ENCODE results near the gene SEMA4G.

The SEMA4G gene

DNA sequence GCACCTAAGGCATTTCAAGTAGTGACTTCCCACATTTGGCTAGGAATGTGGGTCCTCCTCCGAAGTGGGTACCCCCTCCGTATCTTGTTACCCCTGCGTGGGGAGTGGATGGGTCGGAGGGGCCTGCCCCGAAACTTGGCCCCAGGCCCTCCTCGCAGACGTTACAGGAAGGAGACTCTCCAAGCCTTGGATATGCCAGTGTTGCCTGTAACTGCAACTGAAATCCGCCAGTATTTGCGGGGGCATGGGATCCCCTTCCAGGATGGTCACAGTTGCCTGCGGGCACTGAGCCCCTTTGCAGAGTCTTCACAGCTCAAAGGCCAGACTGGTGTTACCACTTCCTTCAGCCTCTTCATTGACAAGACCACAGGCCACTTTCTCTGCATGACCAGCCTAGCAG is 18.9 kb downstream of the SEMA4G start:
- no peak for DNase-seq (ENCODE audit: low read depth)

DNA sequence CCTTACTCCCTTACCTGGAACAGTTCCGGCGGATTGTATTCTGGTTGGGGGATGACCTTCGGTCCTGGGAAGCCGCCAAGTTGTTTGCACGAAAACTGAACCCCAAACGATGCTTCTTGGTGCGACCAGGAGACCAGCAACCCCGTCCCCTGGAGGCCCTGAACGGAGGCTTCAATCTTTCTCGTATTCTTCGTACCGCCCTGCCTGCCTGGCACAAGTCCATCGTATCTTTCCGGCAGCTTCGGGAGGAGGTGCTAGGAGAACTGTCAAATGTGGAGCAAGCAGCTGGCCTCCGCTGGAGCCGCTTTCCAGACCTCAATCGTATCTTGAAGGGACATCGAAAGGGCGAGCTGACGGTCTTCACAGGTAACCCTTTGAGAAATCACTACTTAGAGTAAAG is 19.8 kb downstream of the SEMA4G start:
- no peak for DNase-seq (ENCODE audit: low read depth)

DNA sequence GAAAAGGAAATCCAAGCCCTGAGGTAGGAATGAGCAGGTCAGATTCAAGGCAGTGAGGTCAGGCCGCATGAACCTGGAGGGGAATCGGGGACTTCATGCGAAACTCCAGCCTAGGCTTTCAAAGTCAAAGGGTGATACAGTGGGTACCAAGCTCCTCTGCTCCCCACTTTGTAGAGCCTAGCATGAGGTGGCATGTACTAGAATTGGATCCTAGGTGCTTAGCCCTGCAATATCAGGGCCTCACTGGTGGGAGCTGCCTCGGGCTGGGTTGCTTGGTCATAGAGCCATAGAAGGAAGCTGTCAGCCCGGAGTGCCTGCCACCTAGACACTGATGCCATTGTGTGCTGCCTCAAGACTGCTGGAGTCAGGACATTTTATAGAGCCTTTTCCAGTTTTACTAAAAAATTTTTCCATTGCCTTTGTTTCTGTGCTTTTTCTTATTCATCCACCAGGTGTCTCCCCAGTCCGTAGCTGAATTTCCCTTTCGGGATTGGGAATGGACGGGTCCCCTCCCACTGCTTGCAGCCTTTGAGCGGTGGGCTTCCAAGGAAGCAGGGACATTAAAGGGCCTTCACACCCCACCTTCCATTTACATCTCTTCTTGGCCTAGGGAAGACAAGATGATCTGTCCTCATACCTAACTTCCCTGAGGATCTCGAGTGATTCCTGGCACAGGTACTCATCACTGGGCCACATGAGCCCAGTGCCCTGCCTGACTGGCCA is 24.8 kb downstream of the SEMA4G start:
- no peak for DNase-seq (ENCODE audit: low read depth)

GRCh38 chr10:100995181-100995580 is 25.9 kb downstream of the SEMA4G start:
- no peak for DNase-seq (ENCODE audit: low read depth)

- no peak for DNase-seq (ENCODE audit: low read depth)
Observed at GRCh38 chr10:100996678-100997359, 27.5 kb downstream of the SEMA4G start.

DNA sequence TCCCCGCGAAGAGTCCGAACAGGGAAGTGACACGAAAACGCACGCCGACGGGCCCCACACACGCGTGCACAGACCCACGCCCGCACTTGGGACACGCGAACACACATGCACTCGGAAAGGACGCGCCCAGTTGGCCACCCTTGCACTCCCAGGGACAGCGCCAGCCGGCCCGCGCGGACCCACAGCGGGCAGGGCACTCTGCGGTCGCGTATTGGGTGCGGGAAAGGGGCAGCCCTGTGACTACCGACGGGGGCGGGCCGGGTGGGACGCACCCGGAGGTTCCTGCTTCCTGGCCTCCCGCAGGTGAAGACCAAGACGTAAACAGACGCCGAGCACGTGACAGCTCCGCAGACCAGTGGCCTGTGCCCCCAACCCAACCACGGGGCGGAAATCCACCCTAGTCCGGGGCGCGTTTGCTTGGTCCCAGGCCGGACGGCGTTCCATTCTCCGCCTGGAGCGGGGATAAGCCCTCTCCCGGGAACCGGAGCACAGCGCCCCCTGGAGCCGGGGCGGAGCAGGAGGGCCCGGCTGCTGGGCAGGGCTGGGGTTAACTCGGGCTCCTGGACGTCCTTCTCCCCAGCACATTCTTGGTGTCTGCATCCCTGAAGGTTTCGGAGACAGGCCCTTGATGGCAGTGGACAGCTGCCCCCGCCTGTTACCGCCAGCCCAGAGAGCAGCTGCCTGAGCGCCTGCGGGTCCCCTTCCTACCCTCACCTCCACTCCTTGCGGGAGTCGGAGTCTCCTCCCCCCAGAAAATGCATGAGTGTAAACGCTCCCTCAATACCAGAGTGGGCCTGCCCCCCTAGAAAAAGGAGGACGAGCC is 28.3 kb downstream of the SEMA4G start:
- peak; percentile 65 for DNase-seq (ENCODE audit: low read depth)

DNA sequence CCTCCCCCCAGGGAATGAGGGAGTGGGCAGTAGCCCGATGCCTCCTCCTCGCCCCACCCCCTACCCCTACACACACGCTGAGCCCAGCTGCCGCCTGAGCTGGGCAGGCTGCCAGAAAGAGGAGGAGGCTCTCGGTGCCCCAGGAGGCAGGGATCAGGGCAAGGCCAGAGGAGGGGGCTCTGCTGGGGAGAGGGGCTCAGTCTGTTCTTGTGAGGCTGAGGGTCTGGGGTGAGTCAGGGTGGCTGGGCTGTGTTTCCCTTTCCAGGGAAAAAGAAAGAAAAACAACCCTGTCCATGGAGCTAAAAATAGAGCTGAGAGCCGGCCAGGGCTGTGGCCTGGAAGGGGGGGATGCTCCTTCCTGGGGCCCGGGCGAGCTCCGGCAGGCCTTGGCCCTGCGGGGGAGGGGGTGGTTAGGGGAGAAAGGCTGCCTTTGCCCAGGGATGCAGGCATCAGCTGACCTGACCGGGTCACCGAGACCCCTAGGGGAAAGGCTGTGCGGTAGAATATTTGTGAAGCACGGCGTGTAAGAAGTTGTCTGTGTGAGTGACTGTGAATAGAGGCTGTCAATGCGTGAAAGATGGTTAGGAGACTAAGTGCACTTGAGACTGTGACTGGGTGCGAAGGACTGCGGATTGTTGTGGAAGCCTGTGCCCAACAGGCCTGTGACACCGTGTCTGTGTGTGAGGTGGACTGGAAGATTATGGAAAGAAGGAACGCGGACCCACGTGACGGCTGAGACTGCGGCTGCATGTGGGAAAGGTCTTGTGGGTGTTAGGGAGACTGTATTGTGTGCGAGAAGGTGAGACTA is 29.1 kb downstream of the SEMA4G start:
- peak; percentile 78 for DNase-seq (ENCODE audit: low read depth)

- peak; percentile 84 for DNase-seq (ENCODE audit: low read depth)
Observed at GRCh38 chr10:100998991-100999741, 29.9 kb downstream of the SEMA4G start.

GRCh38 chr10:100999742-101000126 is 30.4 kb downstream of the SEMA4G start, which contains the start of gene LZTS2:
Gene LZTS2, plus strand, starts transcription at chr10:100999808. Its CDS starts 2,731 bp downstream, at chr10:101002539.
- DNase-seq (ENCODE audit: low read depth): no peak

- DNase-seq (ENCODE audit: low read depth): no peak
Observed at GRCh38 chr10:101000127-101000914, 31.0 kb downstream of the SEMA4G start.

- DNase-seq (ENCODE audit: low read depth): peak; percentile 92
Observed at GRCh38 chr10:101000915-101001658, 31.8 kb downstream of the SEMA4G start.

DNA sequence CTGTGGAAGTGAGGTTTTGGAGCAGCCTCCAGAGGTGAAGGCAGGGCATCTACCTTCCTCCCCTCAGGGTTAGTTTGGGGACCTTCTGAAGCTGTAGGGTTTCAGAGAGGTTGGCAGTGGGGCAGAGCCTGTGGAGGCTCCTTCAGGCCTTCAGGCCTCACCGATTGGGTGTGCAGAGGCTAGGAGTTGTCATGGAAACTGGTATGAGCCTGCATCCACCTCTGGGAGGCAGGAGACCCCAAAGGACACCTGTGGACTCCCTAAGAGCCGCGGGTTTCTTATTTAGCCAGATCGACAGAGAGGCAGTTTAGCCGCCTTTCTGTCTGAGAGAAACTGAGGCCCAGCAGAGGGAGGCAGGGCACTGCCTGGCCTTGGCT is 32.3 kb downstream of the SEMA4G start:
- no peak for DNase-seq (ENCODE audit: low read depth)

DNA sequence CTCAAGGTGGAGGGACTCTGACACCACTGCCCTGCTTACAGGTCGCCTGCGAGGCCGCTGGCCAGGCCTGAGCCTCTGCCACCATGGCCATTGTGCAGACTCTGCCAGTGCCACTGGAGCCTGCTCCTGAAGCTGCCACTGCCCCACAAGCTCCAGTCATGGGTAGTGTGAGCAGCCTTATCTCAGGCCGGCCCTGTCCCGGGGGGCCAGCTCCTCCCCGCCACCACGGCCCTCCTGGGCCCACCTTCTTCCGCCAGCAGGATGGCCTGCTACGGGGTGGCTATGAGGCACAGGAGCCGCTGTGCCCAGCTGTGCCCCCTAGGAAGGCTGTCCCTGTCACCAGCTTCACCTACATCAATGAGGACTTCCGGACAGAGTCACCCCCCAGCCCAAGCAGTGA is 33.2 kb downstream of the SEMA4G start:
- DNase-seq (ENCODE audit: low read depth): no peak

GRCh38 chr10:101003639-101004206 is 34.4 kb downstream of the SEMA4G start:
- no peak for DNase-seq (ENCODE audit: low read depth)

DNA sequence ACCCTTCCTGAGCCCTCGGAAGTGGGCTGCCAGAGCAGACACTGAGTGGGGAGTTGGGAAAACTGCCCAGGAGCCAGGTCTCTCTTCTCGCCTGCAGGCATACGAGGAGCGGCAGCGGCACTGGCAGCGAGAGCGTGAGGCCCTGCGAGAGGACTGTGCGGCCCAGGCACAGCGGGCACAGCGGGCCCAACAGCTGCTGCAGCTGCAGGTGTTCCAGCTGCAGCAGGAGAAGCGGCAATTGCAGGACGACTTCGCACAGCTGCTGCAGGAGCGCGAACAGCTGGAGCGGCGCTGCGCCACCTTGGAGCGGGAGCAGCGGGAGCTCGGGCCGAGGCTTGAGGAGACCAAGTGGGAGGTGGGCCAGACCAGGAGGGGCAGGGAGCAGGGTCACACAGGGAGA is 36.1 kb downstream of the SEMA4G start:
- DNase-seq (ENCODE audit: low read depth): no peak

GRCh38 chr10:101005869-101006567 is 36.7 kb downstream of the SEMA4G start:
- no peak for DNase-seq (ENCODE audit: low read depth)

GRCh38 chr10:101006593-101007098 is 37.3 kb downstream of the SEMA4G start:
- DNase-seq (ENCODE audit: low read depth): no peak

DNA sequence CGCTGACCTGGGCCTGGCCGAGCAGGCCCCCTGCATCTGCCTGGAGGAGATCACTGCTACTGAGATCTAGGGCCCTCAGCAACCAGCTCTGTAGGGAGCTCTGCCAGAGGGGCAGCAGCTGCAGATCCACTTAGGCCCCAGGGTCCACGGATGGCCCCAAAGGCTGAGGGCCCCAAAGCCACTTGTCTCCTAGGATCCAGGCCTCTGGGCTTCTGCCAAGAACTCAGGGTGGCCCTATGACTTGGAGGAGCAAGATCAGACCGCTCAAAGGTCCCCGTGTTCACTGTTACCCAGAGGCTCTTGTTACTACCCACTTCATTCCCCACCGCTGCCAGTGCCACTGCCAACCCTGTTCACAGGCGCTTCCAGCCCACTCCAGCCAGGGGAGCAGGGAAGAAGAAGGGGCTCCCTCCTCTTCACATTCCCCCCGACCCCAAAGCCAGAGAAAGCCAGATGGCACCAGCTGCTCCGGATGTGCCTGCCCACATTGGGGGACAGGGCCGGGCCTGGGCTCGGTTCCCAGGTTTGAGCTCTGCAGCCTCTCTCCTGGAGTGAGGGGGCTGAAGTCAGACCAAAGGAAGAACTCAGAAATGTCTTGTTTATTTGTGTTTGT is 37.9 kb downstream of the SEMA4G start:
- no peak for DNase-seq (ENCODE audit: low read depth)
